Tongue (tissue), 2 donors: Measurements from ENCODE around the gene SERP2. TPM values are rescaled to one million over a fixed set of nuclear protein-coding genes. Genes with fewer than 3 reads are reported as not detected.
A peak's percentile ranks its signal among the peaks of the same experiment; 100 is the strongest.

ENCODE experiments used
- DNase-seq: peaks from one replicate; pipeline ENCODE4 v3.0.0-alpha.2; 2015
- total RNA-seq: library from RNA; depleted of rRNA; stranded (reverse); fragments of >200 nt; gene quantifications from one replicate; pipeline ENCODE4 v1.2.3, GENCODE V29; 2014

SERP2 gene
- total RNA-seq, 1 donor from 2014 or later: 4.9 TPM

DNA sequence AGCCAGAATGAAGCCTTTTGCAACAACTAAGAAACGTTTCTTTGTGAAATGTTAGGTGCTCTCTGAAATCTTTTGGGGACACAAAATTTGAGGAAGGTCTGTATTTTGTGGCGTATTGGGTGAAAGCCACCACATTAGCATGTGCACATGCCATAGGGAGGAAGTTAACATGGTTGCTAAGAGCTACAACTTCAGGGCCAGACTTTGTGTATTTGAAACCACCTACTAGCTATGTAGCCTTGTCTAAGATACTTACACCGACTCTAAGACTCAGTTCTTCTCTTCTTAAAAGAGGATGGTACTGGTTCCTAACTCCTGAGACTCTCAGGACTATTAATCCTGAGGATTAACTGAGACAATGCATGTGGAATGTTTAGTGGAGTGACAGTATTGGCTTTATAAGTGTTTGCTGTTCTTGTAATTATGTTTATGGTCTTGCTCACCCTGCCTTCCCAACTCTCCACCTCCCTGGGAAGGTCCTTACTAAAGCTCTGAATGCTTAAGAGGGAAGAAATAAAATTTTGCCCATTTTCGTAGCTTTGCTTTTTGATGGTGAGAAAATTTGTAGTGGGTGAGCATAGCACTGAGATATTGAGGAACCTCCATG lies 15.5 kb downstream of the SERP2 start:
- DNase-seq: no peak

DNA sequence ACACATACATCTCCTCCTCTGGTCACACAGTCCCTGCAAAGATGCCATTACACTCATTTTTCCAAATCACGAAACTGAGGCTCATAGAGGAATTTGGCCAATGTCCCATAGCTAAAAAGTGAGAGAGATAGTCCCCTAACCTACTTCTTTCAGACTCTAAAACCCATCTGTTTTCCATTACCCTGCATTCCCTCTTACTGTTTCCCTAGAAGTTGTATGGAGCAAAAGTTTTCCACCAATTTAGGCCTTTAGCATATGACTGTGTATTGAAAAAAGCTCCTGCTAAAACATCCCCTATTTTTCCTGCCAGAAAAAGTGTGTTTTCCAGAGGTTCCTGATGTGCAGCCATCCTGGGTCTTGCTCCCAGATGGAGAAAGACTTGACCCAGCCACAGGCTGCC lies 16.3 kb downstream of the SERP2 start:
- DNase-seq: no peak

- no peak for DNase-seq
These were observed 19.8 kb downstream of the SERP2 start for GRCh38 chr13:44393391-44393790.

GRCh38 chr13:44394658-44395057 lies 21.0 kb downstream of the SERP2 start:
- DNase-seq: no peak

DNA sequence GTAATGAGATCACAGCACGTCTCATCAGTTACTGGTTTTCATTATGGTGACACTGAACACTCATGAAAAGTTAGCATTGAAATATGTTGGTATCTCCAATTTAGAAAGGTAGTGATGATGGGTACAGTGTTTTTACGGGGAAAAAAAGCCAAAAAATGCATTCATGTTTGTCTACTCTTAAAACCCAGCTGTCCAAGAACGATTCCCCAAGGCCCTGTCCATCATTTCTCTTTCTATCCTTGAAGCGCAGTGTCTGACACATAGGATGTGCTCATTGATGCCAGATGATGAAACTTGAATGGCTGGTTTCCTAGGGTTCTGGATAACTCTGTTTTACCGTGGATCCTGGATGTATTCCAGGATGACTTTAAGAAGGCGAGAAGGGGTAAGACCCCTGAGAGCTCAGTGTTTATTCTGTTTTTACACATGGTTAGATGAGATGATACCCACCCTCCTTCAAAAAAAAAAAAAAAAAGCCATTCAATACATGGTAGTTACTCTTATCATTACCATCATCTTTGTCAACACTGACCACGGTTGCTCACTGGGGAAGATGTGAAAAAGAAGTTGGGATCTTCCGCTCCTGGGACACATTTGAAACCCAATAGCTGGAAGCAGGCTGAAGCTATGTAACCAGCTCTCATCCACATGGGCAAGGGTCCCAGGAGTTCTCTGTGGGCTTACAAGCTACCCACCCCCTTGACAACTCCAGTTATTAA lies 22.5 kb downstream of the SERP2 start:
- DNase-seq: no peak

DNA sequence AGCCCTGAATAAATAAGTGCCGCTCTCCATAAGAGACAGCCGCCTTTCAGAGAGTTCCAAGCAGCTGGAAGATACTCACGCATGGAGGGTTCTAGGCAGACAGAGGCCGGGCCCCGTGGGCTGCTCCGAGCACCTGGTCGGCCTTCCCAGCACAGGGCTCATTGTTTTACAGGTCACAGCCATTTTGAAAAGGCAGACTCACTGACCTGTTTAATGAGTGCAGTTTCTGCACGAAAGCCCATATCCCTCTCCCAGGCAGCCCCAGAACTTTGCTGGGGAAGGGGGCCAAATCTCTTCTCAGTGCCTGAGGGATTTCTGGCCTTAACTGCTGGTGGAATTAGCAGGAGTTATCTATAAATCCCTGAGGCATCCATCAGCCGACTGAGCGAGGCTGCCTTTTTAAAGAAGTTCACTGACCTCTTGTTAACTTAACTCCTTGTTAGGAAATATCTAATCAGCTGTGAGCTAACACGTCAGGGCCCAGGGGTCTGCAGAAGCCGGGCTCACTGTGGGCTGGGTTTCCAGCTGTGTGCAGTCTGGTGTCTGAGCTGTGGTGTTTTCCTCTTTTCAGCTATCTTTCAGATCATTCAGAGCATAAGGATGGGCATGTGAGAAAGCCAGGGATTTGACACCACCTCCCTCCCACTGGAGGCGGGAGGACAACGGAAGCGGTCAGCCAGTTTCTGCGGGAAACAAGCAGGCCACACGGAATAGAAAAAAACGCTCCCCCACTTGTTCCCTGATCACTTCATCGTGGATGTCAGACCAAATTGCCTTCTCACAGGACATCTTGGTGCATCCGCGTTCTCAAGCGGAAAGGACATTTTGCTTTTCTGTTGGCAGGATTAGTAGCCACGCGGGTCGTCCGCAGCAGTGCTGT lies 23.3 kb downstream of the SERP2 start:
- peak; percentile 70 for DNase-seq

GRCh38 chr13:44397766-44398223 lies 24.2 kb downstream of the SERP2 start:
- DNase-seq: no peak

DNA sequence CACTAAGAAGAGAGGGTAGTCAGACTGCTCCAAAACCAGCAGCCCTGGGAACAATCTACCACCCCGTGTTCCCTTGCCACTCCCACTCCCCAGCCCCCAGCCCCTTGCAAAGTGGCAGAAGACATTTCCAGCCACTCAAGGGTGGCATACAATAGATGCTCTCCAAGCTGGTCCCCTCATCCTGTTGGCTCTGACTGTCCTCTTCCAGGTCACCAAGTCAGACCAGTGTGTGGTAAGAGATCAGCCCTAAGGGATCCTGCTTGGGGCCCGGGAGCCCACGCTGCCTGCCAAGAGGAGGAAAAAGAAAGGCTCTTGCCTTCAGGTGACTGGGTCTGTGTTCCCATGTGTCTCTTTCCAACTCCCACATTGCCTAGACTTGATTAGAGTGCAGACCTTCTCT lies 25.0 kb downstream of the SERP2 start:
- DNase-seq: no peak

- DNase-seq: no peak
These were observed 25.4 kb downstream of the SERP2 start for GRCh38 chr13:44399074-44399473.

- no peak for DNase-seq
These were observed 27.1 kb downstream of the SERP2 start for GRCh38 chr13:44400736-44401135.

DNA sequence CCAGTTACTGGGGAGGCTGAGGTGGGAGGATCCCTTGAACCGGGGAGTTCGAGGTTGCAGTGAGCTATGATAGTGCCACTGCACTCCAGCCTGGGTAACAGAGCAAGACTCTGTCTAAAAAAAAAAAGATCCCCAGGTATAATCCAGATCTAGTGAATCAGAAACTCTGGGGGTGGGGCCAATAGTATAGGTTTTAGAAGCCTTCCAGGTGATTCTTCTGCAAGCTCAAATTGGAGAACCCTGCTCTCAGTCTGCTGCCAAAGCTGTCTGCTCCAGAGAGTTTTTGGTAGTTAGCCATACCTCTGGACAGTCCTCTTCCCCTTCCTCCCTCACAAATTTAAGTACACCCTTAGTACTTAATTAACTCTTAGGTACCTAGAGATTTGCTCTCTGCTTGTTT lies 28.0 kb downstream of the SERP2 start:
- no peak for DNase-seq

DNA sequence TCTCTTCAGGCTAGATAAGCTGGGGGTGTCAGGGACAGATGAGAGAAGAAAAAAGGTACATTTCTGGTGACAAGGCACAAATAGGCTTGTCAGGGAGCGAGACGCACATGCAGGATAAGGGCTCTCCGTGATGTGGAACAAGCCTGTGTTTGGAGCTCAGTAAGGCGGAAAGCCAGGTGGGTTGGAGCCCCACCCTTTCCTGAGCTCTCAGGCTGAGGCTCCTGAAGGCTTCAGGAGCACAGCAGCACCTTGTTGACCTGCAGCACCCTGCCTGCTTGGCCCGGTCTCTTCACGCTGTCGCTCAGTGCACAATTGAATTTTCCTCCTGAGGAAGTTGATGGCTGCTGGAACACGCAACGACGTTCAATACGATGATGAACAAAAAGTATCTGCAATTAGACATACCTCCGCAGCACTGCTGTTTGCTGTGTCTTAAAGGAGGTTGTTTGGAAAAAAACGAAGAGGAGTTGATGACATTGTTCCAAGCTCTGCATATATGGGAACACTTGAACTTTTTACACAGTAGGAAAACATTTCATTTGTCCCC lies 29.3 kb downstream of the SERP2 start:
- peak; percentile 40 for DNase-seq

DNA sequence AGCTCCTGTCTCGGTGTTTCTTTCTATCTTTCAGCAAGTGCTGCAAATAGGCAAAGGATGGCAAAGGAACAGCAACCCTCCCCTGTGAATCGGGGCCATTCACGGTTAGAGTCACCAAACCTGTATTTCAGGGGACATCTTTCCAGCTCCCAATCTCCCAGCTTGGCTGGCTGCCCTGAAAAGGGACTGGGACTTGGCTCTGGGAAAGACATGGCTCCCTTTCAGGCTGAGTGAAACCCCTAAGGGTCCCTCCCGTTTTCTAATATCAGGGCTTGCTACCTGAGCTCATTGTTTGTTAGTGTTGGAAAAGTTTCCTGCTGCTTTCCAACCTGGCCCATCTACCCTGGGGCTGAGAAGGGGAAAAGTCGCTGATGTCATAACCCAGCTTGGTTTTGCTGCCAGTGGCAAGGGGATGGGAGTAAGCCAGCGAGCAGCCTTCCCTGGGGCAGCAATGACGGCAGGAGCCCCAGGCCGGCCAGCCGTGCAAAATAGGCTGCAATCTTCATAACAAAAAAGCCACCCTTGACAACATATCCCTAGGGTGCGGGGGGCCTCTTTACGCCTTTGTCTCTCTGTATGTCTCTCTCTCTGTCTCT lies 29.9 kb downstream of the SERP2 start:
- DNase-seq: peak; percentile 66

GRCh38 chr13:44404261-44405132 lies 30.9 kb downstream of the SERP2 start:
- DNase-seq: no peak

DNA sequence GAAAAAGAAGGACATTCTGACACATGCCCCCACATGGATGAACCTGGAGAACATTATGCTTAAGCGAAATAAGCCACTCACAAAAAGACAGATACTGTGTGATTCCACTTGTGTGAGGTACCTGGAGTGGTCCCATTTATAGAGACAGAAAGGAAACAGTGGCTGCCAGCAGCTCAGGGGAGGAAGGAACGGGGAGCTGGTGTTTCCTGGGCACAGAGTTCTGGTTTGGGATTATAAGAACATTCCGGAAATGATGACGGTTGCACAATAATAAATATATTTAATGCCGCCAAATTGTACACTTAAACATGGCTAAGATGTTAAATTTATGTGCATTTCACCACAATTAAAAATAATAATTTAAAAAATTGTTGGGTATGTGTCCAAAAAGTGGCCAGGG lies 33.0 kb downstream of the SERP2 start:
- no peak for DNase-seq

DNA sequence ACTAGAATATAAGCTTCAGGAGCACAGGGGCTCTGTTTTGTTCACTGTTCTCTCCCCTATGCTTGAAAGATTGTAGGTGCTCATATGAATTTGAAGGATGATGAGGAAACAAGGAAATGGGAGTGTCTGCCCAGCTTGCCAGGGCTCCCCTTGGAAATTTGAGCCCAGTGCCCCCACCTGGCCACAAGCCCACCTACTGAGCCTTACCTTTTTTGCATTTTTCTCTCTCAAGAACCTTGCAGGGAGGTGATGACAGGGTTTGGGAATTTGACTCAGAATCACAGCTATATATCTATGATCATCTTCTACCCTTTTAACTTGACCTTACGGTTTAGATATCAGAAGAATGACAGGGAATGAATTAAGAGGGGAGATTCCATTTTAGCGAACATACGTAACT lies 33.8 kb downstream of the SERP2 start:
- DNase-seq: no peak

- DNase-seq: no peak
These were observed 34.3 kb downstream of the SERP2 start for GRCh38 chr13:44407891-44408290.

GRCh38 chr13:44409595-44409994 lies 36.0 kb downstream of the SERP2 start:
- no peak for DNase-seq

DNA sequence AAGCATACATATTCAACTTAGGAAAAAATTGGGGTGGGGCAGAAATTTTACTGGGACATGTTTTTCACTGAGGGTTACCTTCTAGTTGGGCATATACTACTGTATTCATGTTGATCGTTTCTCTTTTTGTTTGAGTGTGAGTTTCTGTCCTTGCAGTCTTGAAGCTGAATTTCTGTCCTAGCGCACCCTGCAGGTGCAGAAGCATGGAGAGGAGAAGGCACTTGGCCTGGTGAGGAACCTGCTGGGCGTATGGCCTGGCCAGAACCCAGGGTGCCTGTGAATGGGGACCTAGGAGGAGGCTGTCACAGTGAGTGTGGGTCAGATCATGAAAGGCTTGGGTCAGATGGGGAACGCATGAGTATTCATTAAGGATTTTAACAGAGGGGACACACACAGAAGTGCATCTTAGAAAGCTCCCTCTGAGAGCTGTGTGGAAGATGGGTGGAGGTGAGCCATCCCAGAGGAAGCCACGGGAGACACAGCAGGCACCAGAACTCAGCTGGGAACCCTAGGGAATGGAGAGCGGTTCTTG lies 36.8 kb downstream of the SERP2 start:
- no peak for DNase-seq

GRCh38 chr13:44411841-44412240 lies 38.2 kb downstream of the SERP2 start:
- DNase-seq: no peak

GRCh38 chr13:44412346-44412935 lies 38.8 kb downstream of the SERP2 start:
- DNase-seq: no peak
